ENCODE measurements around the gene CD63. TPM values are rescaled to one million over a fixed set of nuclear protein-coding genes. Genes with fewer than 3 reads are reported as not detected.
A peak's percentile ranks its signal among the peaks of the same experiment; 100 is the strongest.

The CD63 gene
- total RNA-seq, 2 experiments from 2014 or later: 99.6 to 101 TPM

GRCh38 chr12:55707841-55708694 lies 20.7 kb downstream of the CD63 start, which contains the start of gene ITGA7:
ITGA7 (minus strand) TSS chr12:55707904; CDS start chr12:55707682, 222 bp downstream.
- CTCF ChIA-PET: interaction anchor here (0.7 to 1.5 kb wide), 3 partner anchors 19 to 32 kb away, joined by 3 to 4 read pairs (median 4); no protein-coding TSS in a partner anchor
- intact Hi-C loops (cut with micrococcal nuclease): no loop called here
- Mint-ChIP-seq H3K4me1 (ENCODE audit: low read depth) (peaks cover 12% of the 10 kb centered on the region), H3K9me3 (no peaks in the 10 kb centered on the region), H3K4me3 (peak within 1 kb of the TSS; percentile 73), H3K27me3 (peaks cover 22% of the 10 kb centered on the region), H3K27ac (no peak within 1 kb of the TSS), H3K36me3 (ENCODE audit: low read depth) (no peaks in the 10 kb centered on the region)
- no peak for TF ChIP-seq CTCF (IDR thresholded peaks at IDR 0.05)
- ATAC-seq: peak; percentile 85
- peak; percentile 60 for DNase-seq
- POLR2A ChIA-PET: interaction anchor here (2.8 kb wide), 1 partner anchor 8 kb away, joined by 13 read pairs; the partner anchor contains the start of gene BLOC1S1

GRCh38 chr12:55707219-55707671 lies 21.6 kb downstream of the CD63 start:
- peak; percentile 41 for ATAC-seq
- ChIA-PET POLR2A (interaction anchor here (1.1 to 2.8 kb wide), 2 partner anchors 8 to 44 kb away, joined by 3 to 13 read pairs; partner anchors contain the start of gene BLOC1S1), CTCF (interaction anchor here (0.7 to 2.3 kb wide), 5 partner anchors 8 to 32 kb away, joined by 3 to 10 read pairs (median 4); partner anchors contain the start of gene BLOC1S1)
- no peak for TF ChIP-seq CTCF (IDR thresholded peaks at IDR 0.05)
- H3K27me3 Mint-ChIP-seq: peaks cover 22% of the 10 kb centered on the region
- H3K27ac Mint-ChIP-seq: no peak overlapping the region
- no peaks in the 10 kb centered on the region for H3K36me3 Mint-ChIP-seq (ENCODE audit: low read depth)
- H3K4me3 Mint-ChIP-seq: peak overlapping the region; percentile 63
- peaks cover 12% of the 10 kb centered on the region for H3K4me1 Mint-ChIP-seq (ENCODE audit: low read depth)
- DNase-seq: peak; percentile 37
- intact Hi-C loops (cut with micrococcal nuclease): no loop called here
- H3K9me3 Mint-ChIP-seq: no peaks in the 10 kb centered on the region

DNA sequence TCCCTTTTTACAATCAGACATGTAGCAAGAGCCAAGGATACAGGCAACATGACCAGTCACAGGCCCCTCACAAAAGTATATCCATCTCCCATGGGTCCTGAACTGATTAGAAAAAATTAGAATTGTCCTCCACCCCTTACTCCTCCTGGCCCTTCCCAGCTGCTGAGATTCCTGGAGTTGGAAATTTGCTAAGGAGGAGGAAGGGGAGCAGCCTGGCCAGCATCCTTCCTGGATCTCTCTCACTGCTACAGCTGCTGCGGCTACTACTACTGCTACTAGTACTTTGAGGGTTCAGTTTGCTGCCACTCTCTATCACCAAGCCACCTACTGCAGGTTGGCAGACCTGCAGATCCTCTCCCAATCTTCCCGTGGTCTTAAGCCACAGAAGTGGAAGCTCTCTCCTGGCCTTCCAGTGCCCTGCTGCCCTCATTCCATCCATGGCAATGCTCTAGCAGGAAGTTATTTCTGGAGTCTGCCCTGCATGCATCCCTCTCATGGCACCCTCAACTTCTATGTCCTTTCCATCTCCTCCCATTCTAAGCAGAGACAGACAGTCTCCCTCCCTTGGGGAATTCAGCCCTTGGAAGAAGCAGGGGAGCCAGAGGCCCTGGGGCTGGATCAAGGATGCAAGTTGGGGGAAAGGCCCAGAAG lies 22.1 kb downstream of the CD63 start:
- Mint-ChIP-seq H3K4me3 (peak overlapping the region; percentile 63), H3K27me3 (peaks cover 22% of the 10 kb centered on the region), H3K9me3 (no peaks in the 10 kb centered on the region), H3K36me3 (ENCODE audit: low read depth) (no peaks in the 10 kb centered on the region), H3K27ac (no peak overlapping the region), H3K4me1 (ENCODE audit: low read depth) (peaks cover 12% of the 10 kb centered on the region)
- TF ChIP-seq CTCF (IDR thresholded peaks at IDR 0.05): no peak
- no peak for ATAC-seq
- intact Hi-C loops (cut with micrococcal nuclease): no loop called here
- ChIA-PET CTCF (interaction anchor here (0.7 to 2.3 kb wide), 12 partner anchors 9 to 88 kb away, joined by 3 to 10 read pairs (median 4); partner anchors contain the start of gene BLOC1S1), POLR2A (interaction anchor here (0.9 to 2.8 kb wide), 4 partner anchors 9 to 43 kb away, joined by 3 to 13 read pairs (median 4); partner anchors contain the start of gene BLOC1S1)
- DNase-seq: no peak

- intact Hi-C loops (cut with micrococcal nuclease): no loop called here
- DNase-seq (peak; percentile 50), ATAC-seq (peak; percentile 35)
- Mint-ChIP-seq H3K4me1 (ENCODE audit: low read depth) (peaks cover 12% of the 10 kb centered on the region), H3K4me3 (no peak overlapping the region), H3K36me3 (ENCODE audit: low read depth) (no peaks in the 10 kb centered on the region), H3K27ac (no peak overlapping the region), H3K9me3 (no peaks in the 10 kb centered on the region), H3K27me3 (peaks cover 22% of the 10 kb centered on the region)
- CTCF ChIA-PET: interaction anchor here (0.7 to 2.3 kb wide), 13 partner anchors 10 to 87 kb away, joined by 3 to 10 read pairs (median 3); partner anchors contain the start of gene BLOC1S1
- POLR2A ChIA-PET: interaction anchor here (0.9 to 2.8 kb wide), 3 partner anchors 10 to 24 kb away, joined by 3 to 13 read pairs (median 4); partner anchors contain the start of gene BLOC1S1
- peak; percentile 45 for TF ChIP-seq CTCF (IDR thresholded peaks at IDR 0.05)
Observed at GRCh38 chr12:55705782-55706402, 22.9 kb downstream of the CD63 start.
